K562 (cell line): Measurements from ENCODE around the gene ATG4D. TPM values are rescaled to one million over a fixed set of nuclear protein-coding genes. Genes with fewer than 3 reads are reported as not detected.
A peak's percentile ranks its signal among the peaks of the same experiment; 100 is the strongest.

Source experiments
- ARID2 ChIP-seq: fragments of 450-650 bp; IDR thresholded peaks from 2 replicates; pipeline ENCODE4 v1.6.1; 2017; ENCODE audit warnings: antibody characterized with exemption, mild to moderate bottlenecking
- ARID3B ChIP-seq: fragments of 250-450 bp; sonication (Bioruptor Pico); IDR thresholded peaks from 2 replicates; pipeline ENCODE4 v1.4.0; 2020; ENCODE audit warnings: borderline replicate concordance
- CREB3 ChIP-seq: fragments of 450-650 bp; conservative IDR thresholded peaks from 2 replicates; pipeline ENCODE4 v1.6.1; 2016; ENCODE audit warnings: missing genetic modification characterization, low read depth, mild to moderate bottlenecking, missing compliant biosample characterization, moderate library complexity
- CREB3L1 ChIP-seq: fragments of 450-650 bp; IDR thresholded peaks from 2 replicates; pipeline ENCODE4 v1.6.1; 2014; ENCODE audit warnings: low read depth, mild to moderate bottlenecking, moderate library complexity, borderline replicate concordance
- EGR1 ChIP-seq: fragments of 450-650 bp; conservative IDR thresholded peaks from 2 replicates; pipeline ENCODE4 v1.6.1; 2017; ENCODE audit warnings: mild to moderate bottlenecking
- EP400 ChIP-seq: fragments of 450-650 bp; IDR thresholded peaks from 2 replicates; pipeline ENCODE4 v1.6.1; 2017; ENCODE audit warnings: antibody characterized with exemption, mild to moderate bottlenecking, moderate library complexity
- HNRNPK ChIP-seq: fragments of 200-400 bp; formaldehyde crosslinking; IDR thresholded peaks from one replicate; pipeline ENCODE4 v1.6.1; 2018; ENCODE audit warnings: mild to moderate bottlenecking, low read depth, low read length; ENCODE audit not compliant: poor library complexity, severe bottlenecking
- IRF1 ChIP-seq: sonication (generic); formaldehyde crosslinking; IDR thresholded peaks from 2 replicates; pipeline ENCODE4 v1.8.0; 2022; ENCODE audit warnings: missing genetic modification reagents, mild to moderate bottlenecking, borderline replicate concordance
- KAT7 ChIP-seq: sonication (generic); formaldehyde crosslinking; IDR thresholded peaks from 2 replicates; pipeline ENCODE4 v1.8.0; 2022; ENCODE audit warnings: missing genetic modification reagents, mild to moderate bottlenecking, borderline replicate concordance
- KAT8 ChIP-seq: fragments of 450-650 bp; IDR thresholded peaks from 2 replicates; pipeline ENCODE4 v1.6.1; 2016; ENCODE audit warnings: low read depth, mild to moderate bottlenecking
- KDM4B ChIP-seq, 2 experiments: fragments of 450-650 bp in 1 of 2; sonication (generic) in 1 of 2; IDR thresholded peaks; 2 replicates each; pipeline ENCODE4 v1.6.1; 2016 to 2017; ENCODE audit warnings: borderline replicate concordance in 2 of 2, antibody characterized with exemption in 1 of 2, low read depth in 1 of 2, mild to moderate bottlenecking in 1 of 2
- KHSRP ChIP-seq: fragments of 450-650 bp; IDR thresholded peaks from 2 replicates; pipeline ENCODE4 v1.6.1; 2017
- MBD2 ChIP-seq: sonication (generic); IDR thresholded peaks from 2 replicates; pipeline ENCODE4 v1.6.1; 2016; ENCODE audit warnings: low read depth, borderline replicate concordance
- MIER1 ChIP-seq: fragments of 450-650 bp; IDR thresholded peaks from 2 replicates; pipeline ENCODE4 v1.6.1; 2016; ENCODE audit warnings: antibody characterized with exemption, mild to moderate bottlenecking, low read depth
- MYBL2 ChIP-seq, 2 experiments: fragments of 450-650 bp in 1 of 2; sonication (generic) in 1 of 2; formaldehyde crosslinking in 1 of 2; IDR thresholded peaks; 2 replicates each; pipeline versions ENCODE4 v1.6.1 to v1.8.1; 2017 to 2022; ENCODE audit warnings: borderline replicate concordance in 1 of 2, inconsistent platforms in 1 of 2, low read depth in 1 of 2, mild to moderate bottlenecking in 1 of 2, missing genetic modification reagents in 1 of 2, moderate library complexity in 1 of 2
- MYNN ChIP-seq, 2 experiments: sonication (generic); formaldehyde crosslinking in 1 of 2; IDR thresholded peaks; 2 replicates each; pipeline versions ENCODE4 v1.5.0 to v1.6.1; 2016 to 2020; ENCODE audit warnings: antibody characterized with exemption in 1 of 2, missing genetic modification reagents in 1 of 2
- NEUROD1 ChIP-seq: fragments of 150-350 bp; IDR thresholded peaks from 2 replicates; pipeline ENCODE4 v1.6.1; 2014; ENCODE audit warnings: borderline replicate concordance, low read length, low read depth; ENCODE audit not compliant: partially characterized antibody
- PTTG1 ChIP-seq: fragments of 450-650 bp; IDR thresholded peaks from 2 replicates; pipeline ENCODE4 v1.6.1; 2016; ENCODE audit warnings: low read depth, mild to moderate bottlenecking, missing genetic modification characterization, missing compliant biosample characterization
- RAD21 ChIP-seq, 2 experiments: fragments of 250-450 bp in 1 of 2; fragments of 450-650 bp in 1 of 2; sonication (Bioruptor Pico) in 1 of 2; formaldehyde crosslinking in 1 of 2; IDR thresholded peaks in 1 of 2; conservative IDR thresholded peaks in 1 of 2; 2 replicates each; pipeline versions ENCODE4 v1.4.0 to v1.8.0; 2020 to 2022; ENCODE audit warnings: mild to moderate bottlenecking in 2 of 2, moderate library complexity in 1 of 2
- RBM39 ChIP-seq: fragments of 200-400 bp; formaldehyde crosslinking; optimal IDR thresholded peaks from 2 replicates; pipeline ENCODE3; 2018; ENCODE audit warnings: low read depth, low read length
- RFX7 ChIP-seq: fragments of 250-450 bp; sonication (Bioruptor Pico); IDR thresholded peaks from 2 replicates; pipeline ENCODE4 v1.5.1; 2021; ENCODE audit warnings: mild to moderate bottlenecking
- TRIM28 ChIP-seq: fragments of 450-650 bp; IDR thresholded peaks from 2 replicates; pipeline ENCODE4 v1.6.1; 2017
- ZNF584 ChIP-seq: fragments of 200-800 bp; sonication (Bioruptor generic); IDR thresholded peaks from 2 replicates; pipeline ENCODE4 v1.6.1; 2016; ENCODE audit warnings: low read depth, mild to moderate bottlenecking, missing genetic modification characterization, missing compliant biosample characterization
- polyA plus RNA-seq, 8 experiments: library from polyadenylated mRNA; depleted of rRNA in 4 of 8; stranded (reverse) in 5 of 8; unstranded in 3 of 8; fragments of >200 nt; fragmentation: Nextera tagmentation in 2 of 8; fragmentation: Illumina TruSeq in 1 of 8; extraction: Ambion mirVana in 2 of 8; extraction: Trizol in 1 of 8; gene quantifications; 2 replicates each; pipeline versions ENCODE4 v1.2.1 to v1.2.3, GENCODE V29; 2011 to 2014; ENCODE audit warnings: inconsistent platforms in 1 of 8, missing spikeins in 1 of 8
- total RNA-seq, 7 experiments: library from RNA; depleted of rRNA in 6 of 7; stranded (reverse); fragments of >200 nt in 6 of 7; fragmentation: Illumina TruSeq in 2 of 7; extraction: Trizol in 2 of 7; gene quantifications; 2 replicates each; pipeline versions ENCODE4 v1.2.1 to v1.2.3, GENCODE V29; 2011 to 2021; ENCODE audit warnings: low replicate concordance in 1 of 7

The ATG4D gene
- total and polyA plus RNA-seq, 9 of the 15 experiments (the other 6 are each of a cell fraction or from before 2014, with no cell fraction given) = 0.51 to 66.1 (median 22.9) TPM

GRCh38 chr19:10502524-10503001 lies 41.1 kb upstream of the ATG4D start (continued):
- TF ChIP-seq KHSRP (no peak), CREB3L1 (no peak; the same call in 1 of the 2 replicates), TRIM28 (peak; percentile 14; the same call in 1 of the 2 replicates), CREB3 (tag) (no peak), HNRNPK (peak; percentile 88), ARID3B (CRISPR knock-in tag) (no peak), KAT7 (CRISPR knock-in tag) (peak; percentile 48; the same call in 1 of the 2 replicates), RAD21 (CRISPR knock-in tag; conservative IDR thresholded peaks at IDR 0.05 in 1 of 2, IDR thresholded peaks at IDR 0.05 in 1 of 2) (no peak), NEUROD1 (peak; percentile 93), MIER1 (no peak), KAT8 (no peak), ZNF584 (CRISPR knock-in tag) (peak; percentile 81; the same call in 1 of the 2 replicates), MBD2 (peak; percentile 49; the same call in 1 of the 2 replicates), MYNN (IDR thresholded peaks at IDR 0.05) (peak; percentile 99), MYNN (CRISPR knock-in tag; IDR thresholded peaks at IDR 0.05) (peak; percentile 100), EP400 (peak; percentile 88; the same call in 1 of the 2 replicates), RFX7 (CRISPR knock-in tag) (no peak), KDM4B (IDR thresholded peaks at IDR 0.05; ENCODE audit: borderline replicate concordance in 2 of 2, low read depth in 1 of 2) (no peak), MYBL2 (IDR thresholded peaks at IDR 0.05; ENCODE audit: low read depth) (no peak), MYBL2 (CRISPR knock-in tag; IDR thresholded peaks at IDR 0.05; ENCODE audit: borderline replicate concordance) (no peak), ARID2 (no peak), RBM39 (no peak), PTTG1 (tag) (no peak), EGR1 (peak; percentile 90), IRF1 (CRISPR knock-in tag) (no peak)
